Omental fat pad (tissue), 4 donors: ENCODE measurements around the gene TTLL11. TPM values are rescaled to one million over a fixed set of nuclear protein-coding genes. Genes with fewer than 3 reads are reported as not detected.

Experiments used
- ATAC-seq: fragments of 150-250 bp; one replicate; pipeline ENCODE4 v1.9.1; 2016; ENCODE audit warnings: mild to moderate bottlenecking, moderate library complexity; ENCODE audit not compliant: low FRiP score
- DNase-seq: peaks from one replicate; pipeline ENCODE4 v3.0.0-alpha.2; 2019; ENCODE audit warnings: low spot score
- CTCF ChIP-seq, 3 donors: fragments of 450-650 bp; IDR thresholded peaks; one replicate each; pipeline ENCODE4 v1.5.1; 2016 to 2017; ENCODE audit warnings: antibody characterized with exemption in 3 of 3, mild to moderate bottlenecking in 3 of 3, moderate library complexity in 2 of 3
- total RNA-seq, 4 donors: library from RNA; depleted of rRNA; stranded (reverse); fragments of >200 nt; gene quantifications; one replicate each; pipeline ENCODE4 v1.1.0, GENCODE V29; 2016

Gene TTLL11
- total RNA-seq, 4 donors from 2014 or later: 7.0 to 16.0 (median 10.2) TPM

DNA sequence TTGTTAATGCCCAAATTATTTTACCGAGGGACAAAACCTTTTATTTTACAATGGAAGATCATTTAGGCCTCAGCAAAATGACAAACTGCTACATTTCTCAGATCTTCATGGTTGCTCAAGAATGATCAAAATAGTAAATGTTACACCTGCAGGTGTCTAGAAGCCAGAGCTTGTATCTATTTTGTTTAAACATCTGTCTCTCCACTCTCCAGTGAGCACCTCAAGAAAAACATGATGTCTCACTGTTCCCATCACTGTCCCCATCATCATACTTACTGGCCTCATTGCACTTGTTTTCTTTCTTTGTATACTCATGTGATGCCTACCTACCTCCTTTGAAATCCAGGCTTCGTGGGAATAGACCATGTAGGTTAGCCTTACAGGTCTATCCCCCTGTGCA lies 149.6 kb downstream of the TTLL11 start:
- ATAC-seq (no peak), DNase-seq (no peak)
- TF ChIP-seq CTCF (IDR thresholded peaks at IDR 0.05): no peak

GRCh38 chr9:121942866-121943382 lies 150.2 kb downstream of the TTLL11 start:
- no peak for TF ChIP-seq CTCF (IDR thresholded peaks at IDR 0.05)
- DNase-seq: no peak
- no peak for ATAC-seq

DNA sequence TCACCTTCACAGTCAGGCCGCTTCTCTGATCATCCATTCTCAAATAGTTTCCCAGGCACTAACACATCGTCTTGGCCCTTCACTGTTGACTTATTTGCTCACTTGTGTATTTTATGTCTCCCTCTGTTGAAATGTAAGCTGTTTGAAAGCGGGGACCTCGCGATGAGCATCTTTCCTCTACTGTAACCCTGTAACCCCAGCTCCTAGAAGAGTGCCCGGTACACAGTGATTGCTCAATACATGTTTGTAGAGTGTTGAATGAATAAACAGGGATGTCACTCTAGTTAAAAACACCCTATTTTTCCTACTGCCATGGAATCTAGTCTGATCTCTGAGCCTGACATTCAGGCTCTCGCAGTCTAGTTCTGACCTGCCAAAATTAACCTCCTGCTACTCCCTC lies 150.8 kb downstream of the TTLL11 start:
- TF ChIP-seq CTCF (IDR thresholded peaks at IDR 0.05): no peak
- no peak for DNase-seq
- ATAC-seq: no peak

- TF ChIP-seq CTCF (IDR thresholded peaks at IDR 0.05): no peak
- DNase-seq: no peak
- ATAC-seq: no peak
Measured at GRCh38 chr9:121939643-121940042, 153.5 kb downstream of the TTLL11 start.

GRCh38 chr9:121938621-121939020 lies 154.5 kb downstream of the TTLL11 start:
- DNase-seq (no peak), ATAC-seq (no peak)
- no peak for TF ChIP-seq CTCF (IDR thresholded peaks at IDR 0.05)

DNA sequence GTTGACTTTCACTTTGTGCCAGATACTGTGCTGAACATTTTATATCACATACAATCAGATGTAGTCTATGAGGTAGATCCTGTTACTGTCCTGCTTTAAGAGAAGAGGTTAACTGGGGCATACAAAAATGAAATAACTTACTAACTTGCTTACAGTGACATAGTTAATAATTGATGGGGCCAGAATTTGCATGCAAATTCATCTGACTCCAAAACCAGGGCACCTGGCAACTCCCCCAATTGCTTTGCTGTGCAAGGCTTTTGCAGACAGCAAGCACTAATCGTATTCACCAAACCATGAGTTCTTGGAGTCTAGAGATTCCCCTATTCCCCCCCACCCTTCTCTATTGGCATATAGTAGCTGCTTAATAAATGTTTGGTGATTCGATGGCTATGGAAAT lies 155.9 kb downstream of the TTLL11 start:
- TF ChIP-seq CTCF (IDR thresholded peaks at IDR 0.05): no peak
- no peak for DNase-seq
- no peak for ATAC-seq

- no peak for TF ChIP-seq CTCF (IDR thresholded peaks at IDR 0.05)
- DNase-seq (no peak), ATAC-seq (no peak)
Measured at GRCh38 chr9:121935739-121936138, 157.4 kb downstream of the TTLL11 start.
